GM21390 (cell line): ENCODE data around the gene TMEM238L.

Experiments used
- ATAC-seq: cut with Tn5 transposase; IDR thresholded peaks from one replicate; pipeline ENCODE4 v1.9.1; 2021; ENCODE audit not compliant: unreplicated experiment

Gene TMEM238L

DNA sequence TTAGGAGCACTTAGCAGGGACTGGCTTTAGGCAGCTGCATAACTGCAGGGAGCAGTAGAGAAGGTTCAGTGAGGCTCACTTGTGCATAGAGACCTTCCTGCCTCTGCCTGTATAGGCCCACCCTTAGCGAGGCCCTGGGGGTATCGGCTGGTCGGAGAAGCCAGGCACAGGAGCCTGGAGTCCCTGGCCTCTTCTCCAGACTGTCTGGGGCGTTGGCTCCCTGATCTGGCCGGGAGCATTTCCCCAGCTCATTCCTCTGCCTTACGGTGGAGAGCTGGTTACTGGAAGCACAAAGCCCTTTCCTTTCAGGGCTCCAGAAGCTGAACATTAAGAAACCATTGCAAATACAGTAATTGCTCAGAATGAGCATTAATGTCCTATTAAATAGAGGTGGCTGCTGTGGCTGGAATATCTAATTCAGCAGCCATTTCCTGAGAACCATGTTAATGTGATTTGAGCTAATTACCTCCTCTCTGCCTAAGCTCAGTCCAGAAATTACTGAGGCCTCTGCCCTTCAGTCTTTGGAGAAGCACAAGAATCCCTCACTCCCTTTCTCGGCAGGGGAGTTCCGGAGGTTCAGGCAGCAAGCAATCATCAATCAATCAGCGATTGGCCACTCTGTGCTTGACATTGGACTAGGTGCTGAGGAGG is 55.2 kb downstream of the TMEM238L start:
- ATAC-seq: no peak

DNA sequence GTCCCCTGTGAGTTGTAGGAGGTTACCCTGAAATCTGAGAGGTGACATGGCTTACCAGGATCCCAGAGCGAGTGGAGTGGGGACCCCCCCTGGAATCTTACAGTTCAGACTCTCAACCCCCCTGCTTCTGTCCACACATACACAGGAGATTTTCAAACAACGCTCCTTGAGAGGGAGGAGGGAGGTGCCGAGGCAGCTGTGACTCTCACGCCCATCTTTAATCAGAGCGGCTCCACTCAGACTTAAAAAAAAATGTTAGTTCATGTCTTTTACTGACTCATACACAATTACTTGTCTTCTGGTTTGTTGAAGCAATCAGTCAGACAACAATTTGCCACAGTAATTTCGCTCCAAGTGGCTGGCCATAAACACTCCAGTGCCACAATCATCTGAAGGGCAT is 58.7 kb downstream of the TMEM238L start:
- no peak for ATAC-seq
